NOMO-1 treated with DMSO at 0.1 percent for 48 hours (cell line): ENCODE data around the gene DEUP1.
"Not testable (repeated sequence)": the region's sequence is repeated elsewhere in the genome, so short reads cannot be mapped to it uniquely, and the experiment has no call there.

Experiments
- DNase-seq: peaks from one replicate; lab custom pipeline; 2025; ENCODE audit not compliant: unreplicated experiment; lab: John Stamatoyannopoulos, UW

DEUP1 gene, protein sequence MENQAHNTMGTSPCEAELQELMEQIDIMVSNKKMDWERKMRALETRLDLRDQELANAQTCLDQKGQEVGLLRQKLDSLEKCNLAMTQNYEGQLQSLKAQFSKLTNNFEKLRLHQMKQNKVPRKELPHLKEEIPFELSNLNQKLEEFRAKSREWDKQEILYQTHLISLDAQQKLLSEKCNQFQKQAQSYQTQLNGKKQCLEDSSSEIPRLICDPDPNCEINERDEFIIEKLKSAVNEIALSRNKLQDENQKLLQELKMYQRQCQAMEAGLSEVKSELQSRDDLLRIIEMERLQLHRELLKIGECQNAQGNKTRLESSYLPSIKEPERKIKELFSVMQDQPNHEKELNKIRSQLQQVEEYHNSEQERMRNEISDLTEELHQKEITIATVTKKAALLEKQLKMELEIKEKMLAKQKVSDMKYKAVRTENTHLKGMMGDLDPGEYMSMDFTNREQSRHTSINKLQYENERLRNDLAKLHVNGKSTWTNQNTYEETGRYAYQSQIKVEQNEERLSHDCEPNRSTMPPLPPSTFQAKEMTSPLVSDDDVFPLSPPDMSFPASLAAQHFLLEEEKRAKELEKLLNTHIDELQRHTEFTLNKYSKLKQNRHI

GRCh38 chr11:93330446-93330984 lies at the start of gene DEUP1:
DEUP1 (plus strand) TSS chr11:93330742; CDS start chr11:93332260, 1,518 bp downstream.
- peak; percentile 64 for DNase-seq

DNA sequence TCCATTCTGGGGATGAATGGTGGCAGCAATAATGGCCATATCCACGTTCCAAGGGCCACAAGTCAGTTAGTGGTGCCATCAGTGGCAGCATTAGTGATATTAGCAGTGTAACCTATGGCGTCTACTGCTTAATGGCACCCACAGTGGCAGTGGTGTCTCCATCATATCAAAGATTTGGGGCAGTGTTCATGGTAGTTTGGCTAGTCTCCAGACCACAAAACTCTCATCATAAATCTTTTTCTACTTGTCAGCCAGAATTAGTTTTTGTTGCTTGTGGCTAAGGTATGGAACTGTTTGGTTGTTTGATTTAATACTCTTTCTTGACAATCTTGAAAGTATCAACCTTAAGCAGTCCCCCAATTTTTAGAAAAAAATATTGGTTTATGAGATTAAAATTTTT lies 45.1 kb upstream of the DEUP1 start:
- DNase-seq, result no peak

DNA sequence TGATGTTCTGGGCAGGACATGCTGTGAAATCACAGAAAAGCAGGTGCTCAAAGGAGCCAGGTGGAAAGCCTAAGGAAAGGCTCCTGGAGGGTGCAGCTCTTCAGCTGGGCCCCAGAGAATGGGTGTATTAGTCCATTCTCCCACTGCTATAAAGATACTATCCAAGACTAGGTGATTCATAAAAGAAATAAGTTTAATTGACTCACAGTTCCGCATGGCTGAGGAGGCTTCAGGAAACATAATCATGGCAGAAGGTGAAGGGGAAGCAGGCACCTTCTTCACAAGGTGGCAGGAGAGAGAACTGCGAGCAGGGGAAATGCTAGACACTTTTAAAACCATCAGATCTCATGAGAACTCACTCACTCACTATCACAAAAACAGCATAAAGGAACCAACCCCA lies 43.1 kb upstream of the DEUP1 start:
- no peak for DNase-seq

- no peak for DNase-seq
These were observed 42.5 kb upstream of the DEUP1 start for GRCh38 chr11:93288079-93288478.

GRCh38 chr11:93288767-93289166 lies 41.8 kb upstream of the DEUP1 start:
- no peak for DNase-seq

DNA sequence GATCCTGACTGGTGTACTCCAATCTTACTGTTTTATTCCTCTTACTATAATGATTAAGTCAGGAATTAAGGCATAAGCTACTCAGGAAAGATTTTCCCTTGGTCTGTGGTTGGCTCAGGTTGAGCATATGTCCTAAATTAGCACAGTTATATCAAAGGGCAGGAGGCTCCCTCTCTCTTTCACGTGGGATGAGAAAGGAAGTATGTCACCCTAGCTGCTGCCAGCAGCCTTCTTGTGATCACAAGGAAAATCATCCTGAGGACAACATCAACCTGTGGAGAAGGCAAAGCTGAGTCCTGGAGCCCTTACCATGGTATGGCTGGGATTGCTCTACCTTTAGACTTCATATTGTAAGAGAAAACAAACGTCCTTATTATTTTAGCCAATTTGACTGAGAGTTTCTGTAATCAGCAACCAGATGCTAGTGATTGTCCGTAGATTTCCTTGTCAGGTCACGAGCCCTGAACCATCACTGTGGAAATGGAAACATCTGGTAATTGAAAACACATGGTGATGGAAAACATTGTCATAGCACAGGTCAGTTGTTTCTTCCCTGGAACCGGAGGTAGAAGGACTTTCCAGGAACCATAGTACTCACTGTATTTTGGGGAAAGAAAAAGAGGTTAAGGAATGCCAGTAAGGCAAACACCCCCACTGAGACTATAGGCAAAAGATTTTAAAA lies 40.6 kb upstream of the DEUP1 start:
- DNase-seq, result no peak

- DNase-seq, result no peak
These were observed 39.4 kb upstream of the DEUP1 start for GRCh38 chr11:93291110-93291509.

DNA sequence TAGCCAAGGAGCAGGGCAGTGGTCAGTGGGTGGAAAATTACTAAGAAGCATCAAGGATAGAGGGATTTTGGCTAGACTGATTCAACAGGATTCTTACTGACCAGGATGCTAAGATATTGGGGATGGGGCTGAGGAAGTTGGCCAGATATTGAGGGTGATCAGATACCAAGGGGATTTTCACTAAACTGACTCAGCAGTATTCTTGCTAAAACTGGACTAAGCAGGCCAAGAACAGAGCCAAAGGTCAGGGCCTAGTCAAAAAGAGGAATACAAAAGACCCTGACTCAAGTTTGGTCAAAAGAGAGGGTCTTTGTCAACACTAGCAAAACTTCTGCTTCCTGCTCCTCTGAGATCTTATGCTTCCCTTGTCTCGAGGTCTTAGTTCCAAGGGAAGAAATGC lies 38.6 kb upstream of the DEUP1 start:
- no peak for DNase-seq

DNA sequence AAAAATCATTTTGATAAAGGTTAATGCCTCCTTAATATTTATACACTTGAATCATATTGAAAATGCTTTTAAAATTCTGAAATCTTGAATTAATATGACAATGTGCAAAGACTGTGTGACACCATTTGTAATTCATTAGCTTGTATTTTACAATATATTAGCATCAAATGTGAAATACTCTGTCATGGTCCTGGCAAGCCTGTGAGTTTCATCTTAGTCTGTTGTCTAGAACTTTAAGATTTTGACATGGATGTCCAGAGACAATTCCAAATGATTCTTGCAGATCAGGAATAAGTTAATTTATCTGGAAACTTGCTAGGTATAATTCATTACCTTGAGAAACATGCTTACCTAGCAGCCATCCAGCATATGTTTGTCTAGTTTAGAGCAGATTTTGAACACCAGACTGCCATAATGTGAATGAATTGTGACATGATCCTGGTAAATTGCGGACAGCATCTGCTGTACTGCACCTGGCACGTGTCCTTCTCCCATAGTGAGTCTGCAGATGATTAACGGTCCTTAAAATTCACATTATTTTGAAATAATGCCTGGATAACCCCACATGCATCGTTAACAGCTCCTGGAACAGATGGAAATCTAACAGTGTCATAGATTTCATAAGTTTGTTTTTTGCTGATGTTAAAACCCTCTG lies 34.5 kb upstream of the DEUP1 start:
- no peak for DNase-seq

DNA sequence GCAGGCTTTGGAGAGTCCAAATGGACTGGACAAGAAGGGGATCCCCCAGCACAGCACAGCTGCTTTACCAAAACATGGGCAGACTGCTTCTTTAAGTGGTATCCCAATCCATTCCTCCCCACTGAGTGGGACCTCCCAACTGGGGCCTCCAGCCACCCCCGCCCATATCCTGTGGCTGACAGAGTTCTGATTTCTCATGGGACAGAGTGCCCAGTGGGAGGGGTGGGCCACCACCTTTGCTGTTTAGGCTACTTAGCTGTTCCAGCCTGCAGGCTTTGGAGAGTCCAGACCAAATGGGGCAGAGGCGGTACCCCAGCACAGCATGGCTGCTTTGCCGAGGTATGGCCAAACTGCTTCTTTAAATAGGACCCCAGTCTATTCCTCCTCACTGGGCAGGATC lies 26.9 kb upstream of the DEUP1 start:
- DNase-seq, result no peak

DNA sequence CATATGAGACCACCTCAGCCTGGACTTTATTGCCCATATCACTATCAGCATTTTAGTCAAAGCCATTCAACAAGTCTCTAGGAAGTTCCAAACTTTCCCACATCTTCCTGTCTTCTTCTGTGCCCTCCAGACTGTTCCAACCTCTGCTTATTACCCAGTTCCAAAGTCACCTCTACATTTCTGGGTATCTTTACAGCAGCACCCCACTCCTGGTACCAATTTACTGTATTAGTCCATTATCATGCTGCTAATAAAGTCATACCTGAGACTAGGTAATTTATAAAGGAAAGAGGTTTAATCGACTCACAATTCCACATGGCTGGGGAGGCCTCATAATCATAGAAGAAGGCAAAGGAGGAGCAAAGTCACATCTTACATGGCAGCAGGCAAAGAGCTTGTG lies 16.1 kb upstream of the DEUP1 start:
- not testable (repeated sequence) for DNase-seq

GRCh38 chr11:93319224-93319839 lies 11.2 kb upstream of the DEUP1 start:
- no peak for DNase-seq

DNA sequence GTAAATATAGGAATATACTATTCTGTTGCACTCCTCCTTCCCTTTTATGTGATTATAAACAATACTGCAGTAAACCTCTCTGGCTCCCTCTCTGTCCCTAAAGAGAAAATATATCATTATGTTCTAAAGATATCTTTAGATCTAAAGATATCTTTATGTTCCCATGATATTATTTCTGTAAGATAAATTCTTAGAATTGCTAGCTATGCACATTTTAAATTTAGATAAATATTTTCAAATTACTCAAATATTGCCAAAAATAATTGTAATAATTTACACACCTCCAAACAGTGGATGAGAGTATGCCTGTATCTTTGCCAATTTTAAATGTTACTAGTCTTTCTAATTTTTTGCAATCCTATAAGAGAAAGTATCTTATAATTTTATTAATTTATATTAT lies 10.3 kb upstream of the DEUP1 start:
- DNase-seq, result no peak

DNA sequence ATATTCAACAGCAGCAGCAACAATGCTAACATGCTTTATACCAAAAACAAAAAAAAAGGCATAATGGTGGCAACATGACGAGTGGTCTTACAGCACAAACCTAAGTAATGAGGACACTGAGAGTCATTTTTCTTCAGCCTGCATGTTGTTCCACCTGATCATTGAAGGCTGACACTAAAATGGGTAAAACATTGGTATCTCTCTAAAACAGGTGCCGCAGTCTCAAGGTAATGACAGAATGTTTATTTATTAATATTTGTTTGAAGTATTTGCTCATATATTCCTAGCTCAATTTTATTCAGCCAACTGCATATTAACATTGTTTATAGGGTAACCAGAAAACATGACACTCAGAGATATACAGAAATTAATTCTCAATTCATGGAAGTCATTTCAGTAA lies 8.3 kb upstream of the DEUP1 start:
- no peak for DNase-seq

DNA sequence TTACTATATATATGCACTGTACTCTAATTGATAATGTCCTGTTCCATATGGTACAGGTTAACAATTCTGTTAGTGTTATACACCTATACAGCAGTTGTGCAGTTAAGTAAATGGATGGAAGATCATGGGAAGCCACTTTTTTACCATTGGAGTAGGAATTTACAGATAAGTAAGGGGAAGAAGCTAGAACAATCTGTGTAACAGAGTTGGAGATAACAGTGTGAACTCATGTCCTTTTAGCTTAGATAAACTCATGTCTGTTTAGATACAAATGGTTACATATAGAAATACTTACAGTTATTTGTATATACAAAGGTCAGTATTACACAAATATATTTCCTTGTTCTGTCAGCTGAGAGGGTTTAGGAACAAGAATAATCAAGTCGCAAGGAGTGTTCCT lies 6.8 kb upstream of the DEUP1 start:
- DNase-seq, result no peak

GRCh38 chr11:93324500-93324899 lies 6.0 kb upstream of the DEUP1 start:
- no peak for DNase-seq

DNA sequence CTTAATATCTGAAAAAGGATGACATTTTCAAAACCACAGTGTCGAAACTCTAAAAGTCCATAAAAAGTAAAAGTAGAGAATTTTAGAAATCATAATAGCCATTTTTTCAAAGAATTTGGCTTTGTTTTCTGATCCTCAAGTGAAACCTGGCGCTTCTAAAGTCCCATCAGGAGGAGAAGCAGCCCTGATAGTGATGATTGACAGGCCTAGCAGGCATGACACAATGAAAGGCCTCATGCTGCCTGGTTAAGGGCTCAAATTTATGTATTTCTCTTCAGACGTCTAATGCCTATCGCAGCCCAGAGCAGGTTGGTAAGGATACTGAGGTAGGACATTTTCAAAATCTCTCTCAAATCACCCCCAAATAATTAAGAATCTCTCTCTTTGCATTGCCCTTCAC lies 3.9 kb upstream of the DEUP1 start:
- DNase-seq, result no peak

GRCh38 chr11:93329936-93330445 lies 551 bp upstream of the DEUP1 start:
- peak; percentile 22 for DNase-seq

DNA sequence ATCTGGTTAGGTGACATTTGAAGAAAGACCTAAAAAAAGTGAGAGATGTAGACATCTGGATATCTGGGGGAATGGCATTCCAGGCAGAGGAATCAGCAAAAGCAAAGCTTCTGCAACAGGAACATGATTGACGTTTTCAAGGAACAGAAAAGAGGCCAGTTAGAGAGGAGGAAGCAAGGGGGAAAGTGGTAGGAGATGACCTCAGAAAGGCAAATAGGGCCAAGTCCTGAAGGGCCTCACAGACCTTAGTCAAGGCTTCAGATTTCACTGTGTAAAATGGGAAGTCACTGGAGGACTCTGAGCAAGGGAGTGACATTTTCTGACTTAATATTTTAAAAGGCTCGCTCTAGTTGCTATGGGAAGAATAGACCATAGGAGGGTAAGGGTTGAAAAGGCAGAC lies 9.7 kb downstream of the DEUP1 start:
- no peak for DNase-seq

DNA sequence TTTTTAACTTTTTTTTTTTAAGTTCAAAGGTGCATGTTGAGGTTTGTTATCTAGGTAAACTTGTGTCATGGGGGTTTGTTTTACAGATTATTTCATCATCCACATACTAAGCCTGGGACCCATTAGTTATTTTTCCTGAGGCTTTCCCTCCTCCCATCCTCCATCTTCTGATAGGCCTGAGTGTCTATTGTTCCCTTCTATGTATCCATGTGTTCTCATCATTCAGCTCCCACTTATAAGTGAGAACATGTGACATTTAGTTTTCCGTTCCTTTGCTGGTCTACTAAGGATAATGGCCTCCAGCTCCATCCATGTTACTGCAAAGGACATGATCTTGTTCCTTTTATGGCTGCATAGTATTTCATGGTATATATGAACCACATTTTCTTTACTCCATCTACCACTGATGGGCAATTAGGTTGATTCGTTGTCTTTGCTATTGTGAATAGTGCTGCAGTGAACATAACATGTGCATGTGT lies 14.4 kb downstream of the DEUP1 start:
- DNase-seq, result no peak

DNA sequence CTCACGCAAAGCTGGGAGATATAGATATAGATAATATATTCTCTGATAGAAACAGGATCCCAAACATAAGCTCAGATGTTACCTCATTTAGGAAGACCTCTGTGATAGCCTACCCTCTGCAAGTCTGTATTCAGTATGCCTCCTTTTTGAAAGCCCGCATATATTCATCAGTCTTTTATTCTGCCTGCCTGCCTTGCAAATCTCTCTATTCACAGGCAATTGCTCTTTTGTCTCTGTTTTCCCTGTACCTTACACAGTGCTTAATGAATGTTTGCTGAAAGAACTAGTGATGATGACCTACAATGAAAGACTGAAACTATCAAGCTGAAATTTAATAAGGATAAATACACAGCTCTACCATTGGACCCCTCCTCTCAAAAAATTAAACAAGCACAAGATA lies 18.4 kb downstream of the DEUP1 start:
- DNase-seq, result no peak
